Mononuclear cell (primary cell): ENCODE measurements around the gene TRPM8. TPM values are rescaled to one million over a fixed set of nuclear protein-coding genes. Genes with fewer than 3 reads are reported as not detected.
"Not testable (repeated sequence)": the region's sequence is repeated elsewhere in the genome, so short reads cannot be mapped to it uniquely, and the experiment has no call there.

Source experiments
- H3K27me3 ChIP-seq: 2 replicates; pipeline ENCODE4 v1.6.0; 2011; ENCODE audit warnings: low read length, control low read depth; ENCODE audit not compliant: insufficient read depth
- H3K4me1 ChIP-seq: 2 replicates; pipeline ENCODE4 v1.5.1; 2011; ENCODE audit warnings: mild to moderate bottlenecking, low read length, control low read depth; ENCODE audit not compliant: insufficient read depth
- H3K4me3 ChIP-seq: 2 replicates; pipeline ENCODE4 v1.5.1; 2011; ENCODE audit warnings: mild to moderate bottlenecking, low read length, moderate library complexity
- H3K9me3 ChIP-seq: 2 replicates; pipeline ENCODE4 v1.5.1; 2011; ENCODE audit warnings: low read depth, mild to moderate bottlenecking, control low read depth, low read length
- total RNA-seq: library from RNA; depleted of rRNA; stranded (reverse); fragments of >200 nt; gene quantifications from one replicate; pipeline ENCODE4 v1.2.3, GENCODE V29; 2012

The TRPM8 gene
- total RNA-seq, 1 donor: not detected

GRCh38 chr2:233952335-233952734 lies 35.2 kb downstream of the TRPM8 start:
- Histone ChIP-seq H3K9me3 (no peaks in the 10 kb centered on the region), H3K4me1 (no peaks in the 10 kb centered on the region)

GRCh38 chr2:233953087-233953801 lies 36.1 kb downstream of the TRPM8 start:
- no peaks in the 10 kb centered on the region for H3K9me3 ChIP-seq
- H3K27me3 ChIP-seq: no peaks in the 10 kb centered on the region
- H3K4me1 ChIP-seq: no peaks in the 10 kb centered on the region

More at GRCh38 chr2:233952335-233952734, 35.2 kb downstream of the TRPM8 start:
- peaks cover 2% of the 10 kb centered on the region for H3K27me3 ChIP-seq
- no peak overlapping the region for H3K4me3 ChIP-seq

GRCh38 chr2:233960203-233960602 lies 43.0 kb downstream of the TRPM8 start:
- H3K4me1 ChIP-seq: no peaks in the 10 kb centered on the region
- H3K27me3 ChIP-seq: no peaks in the 10 kb centered on the region
- H3K9me3 ChIP-seq: no peaks in the 10 kb centered on the region
- H3K4me3 ChIP-seq: no peak overlapping the region

More at GRCh38 chr2:233953087-233953801, 36.1 kb downstream of the TRPM8 start:
- no peak overlapping the region for H3K4me3 ChIP-seq

GRCh38 chr2:233961905-233962304 lies 44.7 kb downstream of the TRPM8 start:
- Histone ChIP-seq H3K27me3 (no peaks in the 10 kb centered on the region), H3K4me3 (no peak overlapping the region), H3K9me3 (no peaks in the 10 kb centered on the region), H3K4me1 (no peaks in the 10 kb centered on the region)

GRCh38 chr2:233964581-233964980 lies 47.4 kb downstream of the TRPM8 start:
- Histone ChIP-seq H3K4me1 (no peaks in the 10 kb centered on the region), H3K27me3 (no peaks in the 10 kb centered on the region), H3K4me3 (no peak overlapping the region), H3K9me3 (no peaks in the 10 kb centered on the region)

- H3K9me3 ChIP-seq: no peaks in the 10 kb centered on the region
- H3K27me3 ChIP-seq: no peaks in the 10 kb centered on the region
- no peak overlapping the region for H3K4me3 ChIP-seq
- H3K4me1 ChIP-seq: no peaks in the 10 kb centered on the region
Observed at GRCh38 chr2:233965032-233965603, 47.9 kb downstream of the TRPM8 start.

- not testable (repeated sequence) for H3K9me3 ChIP-seq, H3K4me1 ChIP-seq, H3K27me3 ChIP-seq, H3K4me3 ChIP-seq
Observed at GRCh38 chr2:233965646-233966045, 48.5 kb downstream of the TRPM8 start.

GRCh38 chr2:233966388-233966787 lies 49.2 kb downstream of the TRPM8 start:
- H3K4me3 ChIP-seq: no peak overlapping the region
- no peaks in the 10 kb centered on the region for H3K4me1 ChIP-seq
- no peaks in the 10 kb centered on the region for H3K9me3 ChIP-seq
- no peaks in the 10 kb centered on the region for H3K27me3 ChIP-seq

- H3K9me3 ChIP-seq: no peaks in the 10 kb centered on the region
- no peaks in the 10 kb centered on the region for H3K27me3 ChIP-seq
- H3K4me3 ChIP-seq: no peak overlapping the region
- no peaks in the 10 kb centered on the region for H3K4me1 ChIP-seq
Observed at GRCh38 chr2:233967164-233967563, 50.0 kb downstream of the TRPM8 start.

- H3K4me1 ChIP-seq: no peaks in the 10 kb centered on the region
- H3K4me3 ChIP-seq: no peak overlapping the region
- H3K9me3 ChIP-seq: no peaks in the 10 kb centered on the region
- H3K27me3 ChIP-seq: no peaks in the 10 kb centered on the region
Observed at GRCh38 chr2:233968556-233968955, 51.4 kb downstream of the TRPM8 start.

- H3K4me1 ChIP-seq, H3K4me3 ChIP-seq, H3K27me3 ChIP-seq, H3K9me3 ChIP-seq: not testable (repeated sequence)
Observed at GRCh38 chr2:233972460-233972859, 55.3 kb downstream of the TRPM8 start.

GRCh38 chr2:233972941-233973575 lies 55.9 kb downstream of the TRPM8 start:
- Histone ChIP-seq H3K27me3 (no peaks in the 10 kb centered on the region), H3K4me3 (no peak overlapping the region), H3K4me1 (peaks cover 7% of the 10 kb centered on the region), H3K9me3 (no peaks in the 10 kb centered on the region)

- Histone ChIP-seq H3K27me3 (no peaks in the 10 kb centered on the region), H3K4me1 (peaks cover 7% of the 10 kb centered on the region), H3K4me3 (no peak overlapping the region), H3K9me3 (no peaks in the 10 kb centered on the region)
Observed at GRCh38 chr2:233973786-233974185, 56.6 kb downstream of the TRPM8 start.

GRCh38 chr2:233974530-233975071 lies 57.4 kb downstream of the TRPM8 start:
- Histone ChIP-seq H3K9me3 (no peaks in the 10 kb centered on the region), H3K4me1 (peaks cover 7% of the 10 kb centered on the region), H3K27me3 (no peaks in the 10 kb centered on the region)

GRCh38 chr2:233976087-233976486 lies 58.9 kb downstream of the TRPM8 start:
- no peak overlapping the region for H3K4me3 ChIP-seq
- peaks cover 7% of the 10 kb centered on the region for H3K4me1 ChIP-seq
- H3K27me3 ChIP-seq: no peaks in the 10 kb centered on the region
- H3K9me3 ChIP-seq: no peaks in the 10 kb centered on the region

More at GRCh38 chr2:233974530-233975071, 57.4 kb downstream of the TRPM8 start:
- H3K4me3 ChIP-seq: no peak overlapping the region
